HG03108 (cell line): ENCODE measurements around the gene CAPN1.
"Not testable (repeated sequence)": the region's sequence is repeated elsewhere in the genome, so short reads cannot be mapped to it uniquely, and the experiment has no call there.

ENCODE experiments used
- ATAC-seq: cut with Tn5 transposase; IDR thresholded peaks from one replicate; pipeline ENCODE4 v1.9.1; 2021; ENCODE audit warnings: moderate library complexity; ENCODE audit not compliant: unreplicated experiment

Gene CAPN1

GRCh38 chr11:65215441-65216076 is 33.8 kb downstream of the CAPN1 start:
- no peak for ATAC-seq

- ATAC-seq, result no peak
Observed at GRCh38 chr11:65216830-65217229, 35.1 kb downstream of the CAPN1 start.

- no peak for ATAC-seq
Observed at GRCh38 chr11:65217441-65218423, 36.0 kb downstream of the CAPN1 start.

GRCh38 chr11:65218446-65218845 is 36.7 kb downstream of the CAPN1 start:
- no peak for ATAC-seq

- no peak for ATAC-seq
Observed at GRCh38 chr11:65219930-65220213, 38.1 kb downstream of the CAPN1 start.

- ATAC-seq, result no peak
Observed at GRCh38 chr11:65221026-65221425, 39.3 kb downstream of the CAPN1 start.

- ATAC-seq, result no peak
Observed at GRCh38 chr11:65223011-65223410, 41.3 kb downstream of the CAPN1 start.

GRCh38 chr11:65224930-65225278 is 43.2 kb downstream of the CAPN1 start:
- ATAC-seq, result no peak

- no peak for ATAC-seq
Observed at GRCh38 chr11:65225279-65226102, 43.8 kb downstream of the CAPN1 start.

- ATAC-seq, result no peak
Observed at GRCh38 chr11:65226103-65226442, 44.3 kb downstream of the CAPN1 start.

GRCh38 chr11:65227879-65228278 is 46.2 kb downstream of the CAPN1 start:
- no peak for ATAC-seq

- ATAC-seq, result no peak
Observed at GRCh38 chr11:65236194-65237059, 54.7 kb downstream of the CAPN1 start.

- not testable (repeated sequence) for ATAC-seq
Observed at GRCh38 chr11:65238302-65238701, 56.6 kb downstream of the CAPN1 start.

- no peak for ATAC-seq
Observed at GRCh38 chr11:65241134-65241533, 59.4 kb downstream of the CAPN1 start.

- ATAC-seq, result no peak
Observed at GRCh38 chr11:65241692-65242091, 60.0 kb downstream of the CAPN1 start.

- no peak for ATAC-seq
Observed at GRCh38 chr11:65242389-65242788, 60.7 kb downstream of the CAPN1 start.

- no peak for ATAC-seq
Observed at GRCh38 chr11:65243797-65244196, 62.1 kb downstream of the CAPN1 start.

GRCh38 chr11:65245046-65245445 is 63.3 kb downstream of the CAPN1 start:
- not testable (repeated sequence) for ATAC-seq

GRCh38 chr11:65246506-65246905 is 64.8 kb downstream of the CAPN1 start:
- no peak for ATAC-seq

GRCh38 chr11:65248184-65248710 is 66.5 kb downstream of the CAPN1 start:
- not testable (repeated sequence) for ATAC-seq
